GM23338 (cell line): ENCODE measurements around the gene DUS3L. TPM values are rescaled to one million over a fixed set of nuclear protein-coding genes. Genes with fewer than 3 reads are reported as not detected.

Experiments
- ATAC-seq: fragments of 200-7000 bp; cut with Tn5 transposase; 3 replicates; pipeline ENCODE4 v1.9.1; 2020
- DNase-seq: peaks from one replicate; pipeline ENCODE4 v3.0.0-alpha.2; 2015; ENCODE audit warnings: low spot score
- H2AFZ ChIP-seq: fragments of 200-600 bp; sonication (generic); 2 replicates; pipeline ENCODE4 v1.8.0; 2016; ENCODE audit warnings: antibody characterized with exemption, mild to moderate bottlenecking, moderate library complexity
- H3F3A ChIP-seq: fragments of 200-600 bp; sonication (generic); replicated peaks from 2 replicates; pipeline ENCODE4 v1.8.0; 2017; ENCODE audit warnings: antibody characterized with exemption, mixed run types, low read depth
- H3K27ac ChIP-seq: fragments of 200-600 bp; sonication (generic); 2 replicates; pipeline ENCODE4 v1.6.1; 2016; ENCODE audit warnings: low read depth
- H3K27me3 ChIP-seq: fragments of 200-600 bp; sonication (generic); 2 replicates; pipeline ENCODE4 v1.8.0; 2016; ENCODE audit warnings: mild to moderate bottlenecking, mixed run types, moderate library complexity; ENCODE audit not compliant: insufficient read depth
- H3K36me3 ChIP-seq: fragments of 200-600 bp; sonication (generic); 2 replicates; pipeline ENCODE4 v1.8.0; 2016; ENCODE audit warnings: mild to moderate bottlenecking; ENCODE audit not compliant: insufficient read depth
- H3K4me1 ChIP-seq: fragments of 200-600 bp; sonication (generic); 2 replicates; pipeline ENCODE4 v1.8.0; 2016; ENCODE audit warnings: mild to moderate bottlenecking, moderate library complexity; ENCODE audit not compliant: insufficient read depth
- H3K4me2 ChIP-seq: fragments of 200-600 bp; sonication (generic); 2 replicates; pipeline ENCODE4 v1.7.1; 2017; ENCODE audit warnings: mixed run types
- H3K4me3 ChIP-seq: fragments of 200-600 bp; sonication (generic); 2 replicates; pipeline ENCODE4 v1.6.1; 2016; ENCODE audit warnings: mixed run types
- H3K79me2 ChIP-seq: fragments of 200-600 bp; sonication (generic); replicated peaks from 2 replicates; pipeline ENCODE4 v1.8.0; 2017; ENCODE audit warnings: mild to moderate bottlenecking; ENCODE audit not compliant: insufficient read depth
- H3K9me2 ChIP-seq: fragments of 200-600 bp; sonication (generic); 2 replicates; pipeline ENCODE4 v1.8.0; 2017; ENCODE audit not compliant: insufficient read depth
- H4K20me1 ChIP-seq: fragments of 200-600 bp; sonication (generic); replicated peaks from 2 replicates; pipeline ENCODE4 v1.8.0; 2017; ENCODE audit warnings: mild to moderate bottlenecking; ENCODE audit not compliant: insufficient read depth
- H3K27ac Mint-ChIP-seq: 2 replicates; pipeline ENCODE4 v1.8.0; 2020; ENCODE audit warnings: inconsistent platforms, mild to moderate bottlenecking, moderate library complexity, mixed read lengths
- H3K27me3 Mint-ChIP-seq: 3 replicates; pipeline ENCODE4 v1.8.0; 2022; ENCODE audit warnings: low read depth, mild to moderate bottlenecking, moderate library complexity, mixed read lengths, inconsistent platforms; ENCODE audit not compliant: insufficient read depth, poor library complexity
- H3K36me3 Mint-ChIP-seq: 3 replicates; pipeline ENCODE4 v1.8.0; 2021; ENCODE audit warnings: low read depth, mild to moderate bottlenecking, inconsistent platforms, moderate library complexity, mixed read lengths
- H3K4me1 Mint-ChIP-seq: 3 replicates; pipeline ENCODE4 v1.8.0; 2020; ENCODE audit warnings: mild to moderate bottlenecking, inconsistent platforms, mixed read lengths
- H3K4me3 Mint-ChIP-seq: 3 replicates; pipeline ENCODE4 v1.8.0; 2021; ENCODE audit warnings: moderate library complexity, mild to moderate bottlenecking, inconsistent platforms, mixed read lengths
- H3K9me3 Mint-ChIP-seq: 3 replicates; pipeline ENCODE4 v1.8.0; 2020; ENCODE audit warnings: moderate library complexity, mild to moderate bottlenecking, inconsistent platforms, mixed read lengths
- CREB1 ChIP-seq: fragments of 250-450 bp; sonication (Bioruptor Pico); IDR thresholded peaks from 2 replicates; pipeline ENCODE4 v1.5.0; 2020; ENCODE audit warnings: low read depth, mild to moderate bottlenecking, moderate library complexity
- CTCF ChIP-seq, 2 experiments: fragments of 200-600 bp in 1 of 2; sonication (generic) in 1 of 2; conservative IDR thresholded peaks; 2 replicates each; pipeline versions ENCODE4 v1.5.1 to v1.6.1; 2016 to 2017; ENCODE audit warnings: antibody characterized with exemption in 2 of 2, low read depth in 2 of 2, mild to moderate bottlenecking in 2 of 2, moderate library complexity in 1 of 2
- EZH2 ChIP-seq: fragments of 200-600 bp; sonication (generic); IDR thresholded peaks from one replicate; pipeline ENCODE4 v1.8.0; 2017; ENCODE audit warnings: antibody characterized with exemption, mild to moderate bottlenecking, low read depth; ENCODE audit not compliant: unreplicated experiment
- JUNB ChIP-seq: IDR thresholded peaks from one replicate; pipeline ENCODE4 v1.6.1; 2016; ENCODE audit warnings: antibody characterized with exemption; ENCODE audit not compliant: unreplicated experiment
- NANOG ChIP-seq: IDR thresholded peaks from 2 replicates; pipeline ENCODE4 v1.6.1; 2016; ENCODE audit warnings: antibody characterized with exemption, borderline replicate concordance
- POLR2AphosphoS5 ChIP-seq: IDR thresholded peaks from 2 replicates; pipeline ENCODE4 v1.6.1; 2016; ENCODE audit warnings: antibody characterized with exemption, low read depth
- STAT1 ChIP-seq: IDR thresholded peaks from one replicate; pipeline ENCODE4 v1.6.1; 2016; ENCODE audit warnings: antibody characterized with exemption; ENCODE audit not compliant: unreplicated experiment
- ZNF114 ChIP-seq: fragments of 250-450 bp; sonication (Bioruptor Pico); IDR thresholded peaks from 2 replicates; pipeline ENCODE4 v1.5.0; 2020; ENCODE audit warnings: mild to moderate bottlenecking, moderate library complexity
- ZNF331 ChIP-seq: fragments of 250-450 bp; sonication (Bioruptor Pico); IDR thresholded peaks from 2 replicates; pipeline ENCODE4 v1.5.0; 2020; ENCODE audit warnings: low read depth, mild to moderate bottlenecking, moderate library complexity
- polyA plus RNA-seq: library from polyadenylated mRNA; unstranded; fragments of >200 nt; fragmentation: Nextera tagmentation; extraction: Ambion mirVana; gene quantifications from 2 replicates; pipeline ENCODE4 v1.2.1, GENCODE V29; 2016
- total RNA-seq: library from RNA; depleted of rRNA; stranded (reverse); fragments of >200 nt; shearing (Covaris generic); gene quantifications from 2 replicates; pipeline ENCODE4 v1.2.3, GENCODE V29; 2014
- TF ChIP-seq, protein P1 (sequence below): IDR thresholded peaks from one replicate; pipeline ENCODE4 v1.6.1; 2018; ENCODE audit warnings: antibody characterized with exemption; ENCODE audit not compliant: unreplicated experiment

Gene DUS3L
- total and polyA plus RNA-seq, 2 experiments from 2014 or later: 26.2 to 53.0 TPM

DNA sequence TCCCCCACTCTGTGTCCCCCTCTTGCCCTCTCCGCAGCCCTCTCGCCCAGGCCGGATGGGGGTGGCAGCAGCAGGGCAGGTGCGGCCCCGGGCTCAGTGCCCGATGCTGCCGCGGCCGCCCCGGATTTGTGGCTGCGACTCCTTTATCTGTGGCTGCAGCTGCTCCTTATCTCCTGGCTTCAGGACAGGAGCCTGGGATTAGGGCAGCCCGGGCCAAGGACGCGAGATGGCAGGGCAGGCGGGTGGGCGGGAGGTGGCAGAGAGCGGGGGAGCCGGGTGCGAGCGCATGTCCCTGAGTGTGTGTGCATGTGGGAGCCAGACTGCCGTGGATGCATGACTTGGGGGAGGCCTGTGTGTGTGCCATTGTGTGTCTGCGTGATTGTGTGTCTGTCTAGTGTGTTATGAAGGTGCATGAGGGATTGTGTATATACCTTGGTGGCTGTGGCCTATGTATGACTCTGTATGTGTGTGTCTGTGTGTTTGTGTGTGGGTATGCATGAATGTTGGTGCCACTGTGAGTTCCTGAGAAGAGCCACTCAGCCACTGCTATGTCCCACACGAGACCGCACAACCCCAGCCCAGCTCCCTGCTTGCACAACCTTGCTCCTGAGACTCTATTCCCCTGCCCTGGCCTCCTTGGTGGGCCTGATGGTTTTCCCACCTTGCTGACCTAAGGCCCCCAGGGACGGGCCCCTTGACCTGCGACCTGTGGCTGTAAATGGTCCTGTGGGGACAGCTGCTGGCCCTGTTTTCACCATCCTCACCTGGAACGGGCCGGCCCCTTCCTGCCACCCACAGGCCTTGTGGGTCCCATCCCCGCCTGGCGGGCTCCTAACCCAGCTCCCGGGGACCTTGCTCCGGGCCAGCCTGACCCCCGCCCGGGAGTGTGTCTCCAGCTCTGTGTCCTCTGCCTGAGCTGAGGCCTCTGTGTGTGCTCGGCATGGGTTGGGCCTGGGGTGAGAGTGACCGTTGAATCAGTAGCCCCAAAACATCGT lies 8.6 kb upstream of the DUS3L start:
- Histone ChIP-seq H3K9me2 (peaks cover 5% of the 10 kb centered on the region; the same call in 1 of the 2 replicates), H3K79me2 (no peaks in the 10 kb centered on the region), H3F3A (no peaks in the 10 kb centered on the region), H3K4me2 (no peak overlapping the region), H3K27me3 (peaks cover 11% of the 10 kb centered on the region), H3K4me3 (no peak overlapping the region), H2AFZ (no peak overlapping the region), H3K27ac (no peak overlapping the region), H3K36me3 (no peaks in the 10 kb centered on the region), H4K20me1 (no peaks in the 10 kb centered on the region), H3K4me1 (no peaks in the 10 kb centered on the region; the same call in 1 of the 2 replicates)
- no peak for TF ChIP-seq JUNB
- no peak for TF ChIP-seq CTCF (conservative IDR thresholded peaks at IDR 0.05; ENCODE audit: low read depth in 2 of 2)
- no peak for TF ChIP-seq CREB1
- H3K4me3 Mint-ChIP-seq: no peak overlapping the region
- no peak for DNase-seq
- peaks cover 2% of the 10 kb centered on the region; the same call in 1 of the 3 replicates for H3K36me3 Mint-ChIP-seq
- H3K27me3 Mint-ChIP-seq: peaks cover 40% of the 10 kb centered on the region
- peaks cover 10% of the 10 kb centered on the region; the same call in 2 of the 3 replicates for H3K4me1 Mint-ChIP-seq
- no peak for ATAC-seq
- no peak overlapping the region for H3K27ac Mint-ChIP-seq
- peaks cover 3% of the 10 kb centered on the region; the same call in 2 of the 3 replicates for H3K9me3 Mint-ChIP-seq

DNA sequence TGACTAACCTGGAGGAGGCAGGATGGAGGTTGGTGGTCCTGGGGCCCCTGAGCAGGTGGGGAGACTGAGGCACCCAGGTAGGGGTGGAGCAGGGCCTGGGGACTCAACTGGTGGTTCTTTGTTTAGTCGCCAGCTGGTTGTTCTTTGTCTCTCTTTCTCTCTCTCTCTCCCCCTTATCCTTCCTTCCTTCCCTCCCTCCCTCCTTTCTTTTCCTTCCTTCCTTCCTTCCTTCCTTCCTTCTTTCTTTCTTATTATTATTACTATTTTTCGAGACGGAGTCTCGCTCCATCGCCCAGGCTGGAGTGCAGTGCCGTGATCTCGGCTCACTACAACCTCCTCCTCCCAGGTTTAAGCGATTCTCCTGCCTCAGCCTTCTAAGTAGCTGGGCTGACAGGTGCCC lies 7.3 kb upstream of the DUS3L start:
- Histone ChIP-seq H3K4me1 (no peaks in the 10 kb centered on the region; the same call in 1 of the 2 replicates), H3K27me3 (peaks cover 6% of the 10 kb centered on the region), H3K9me2 (peaks cover 2% of the 10 kb centered on the region; the same call in 1 of the 2 replicates), H4K20me1 (no peaks in the 10 kb centered on the region), H2AFZ (no peak overlapping the region), H3K36me3 (no peaks in the 10 kb centered on the region), H3K4me2 (no peak overlapping the region), H3K79me2 (no peaks in the 10 kb centered on the region), H3F3A (no peaks in the 10 kb centered on the region), H3K27ac (no peak overlapping the region), H3K4me3 (no peak overlapping the region)
- H3K4me3 Mint-ChIP-seq: no peak overlapping the region
- H3K4me1 Mint-ChIP-seq: peaks cover 7% of the 10 kb centered on the region
- H3K9me3 Mint-ChIP-seq: peaks cover 3% of the 10 kb centered on the region; the same call in 1 of the 3 replicates
- no peak for ATAC-seq
- DNase-seq: no peak
- H3K27me3 Mint-ChIP-seq: peaks cover 32% of the 10 kb centered on the region
- H3K27ac Mint-ChIP-seq: no peak overlapping the region
- H3K36me3 Mint-ChIP-seq: peaks cover 2% of the 10 kb centered on the region; the same call in 1 of the 3 replicates
- TF ChIP-seq CTCF (conservative IDR thresholded peaks at IDR 0.05; ENCODE audit: low read depth in 2 of 2): no peak
- TF ChIP-seq ZNF114: no peak
- TF ChIP-seq ZNF331 (CRISPR knock-in tag): no peak
- TF ChIP-seq EZH2: no peak
- TF ChIP-seq POLR2AphosphoS5: no peak
- no peak for TF ChIP-seq JUNB
- TF ChIP-seq NANOG: no peak
- TF ChIP-seq, protein P1, sequence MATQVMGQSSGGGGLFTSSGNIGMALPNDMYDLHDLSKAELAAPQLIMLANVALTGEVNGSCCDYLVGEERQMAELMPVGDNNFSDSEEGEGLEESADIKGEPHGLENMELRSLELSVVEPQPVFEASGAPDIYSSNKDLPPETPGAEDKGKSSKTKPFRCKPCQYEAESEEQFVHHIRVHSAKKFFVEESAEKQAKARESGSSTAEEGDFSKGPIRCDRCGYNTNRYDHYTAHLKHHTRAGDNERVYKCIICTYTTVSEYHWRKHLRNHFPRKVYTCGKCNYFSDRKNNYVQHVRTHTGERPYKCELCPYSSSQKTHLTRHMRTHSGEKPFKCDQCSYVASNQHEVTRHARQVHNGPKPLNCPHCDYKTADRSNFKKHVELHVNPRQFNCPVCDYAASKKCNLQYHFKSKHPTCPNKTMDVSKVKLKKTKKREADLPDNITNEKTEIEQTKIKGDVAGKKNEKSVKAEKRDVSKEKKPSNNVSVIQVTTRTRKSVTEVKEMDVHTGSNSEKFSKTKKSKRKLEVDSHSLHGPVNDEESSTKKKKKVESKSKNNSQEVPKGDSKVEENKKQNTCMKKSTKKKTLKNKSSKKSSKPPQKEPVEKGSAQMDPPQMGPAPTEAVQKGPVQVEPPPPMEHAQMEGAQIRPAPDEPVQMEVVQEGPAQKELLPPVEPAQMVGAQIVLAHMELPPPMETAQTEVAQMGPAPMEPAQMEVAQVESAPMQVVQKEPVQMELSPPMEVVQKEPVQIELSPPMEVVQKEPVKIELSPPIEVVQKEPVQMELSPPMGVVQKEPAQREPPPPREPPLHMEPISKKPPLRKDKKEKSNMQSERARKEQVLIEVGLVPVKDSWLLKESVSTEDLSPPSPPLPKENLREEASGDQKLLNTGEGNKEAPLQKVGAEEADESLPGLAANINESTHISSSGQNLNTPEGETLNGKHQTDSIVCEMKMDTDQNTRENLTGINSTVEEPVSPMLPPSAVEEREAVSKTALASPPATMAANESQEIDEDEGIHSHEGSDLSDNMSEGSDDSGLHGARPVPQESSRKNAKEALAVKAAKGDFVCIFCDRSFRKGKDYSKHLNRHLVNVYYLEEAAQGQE: no peak
- TF ChIP-seq STAT1: no peak
